ENCODE measurements around the gene SCGB1D1. TPM values are rescaled to one million over a fixed set of nuclear protein-coding genes. Genes with fewer than 3 reads are reported as not detected.

The SCGB1D1 gene
- total and polyA plus RNA-seq, 8 donors: not detected

DNA sequence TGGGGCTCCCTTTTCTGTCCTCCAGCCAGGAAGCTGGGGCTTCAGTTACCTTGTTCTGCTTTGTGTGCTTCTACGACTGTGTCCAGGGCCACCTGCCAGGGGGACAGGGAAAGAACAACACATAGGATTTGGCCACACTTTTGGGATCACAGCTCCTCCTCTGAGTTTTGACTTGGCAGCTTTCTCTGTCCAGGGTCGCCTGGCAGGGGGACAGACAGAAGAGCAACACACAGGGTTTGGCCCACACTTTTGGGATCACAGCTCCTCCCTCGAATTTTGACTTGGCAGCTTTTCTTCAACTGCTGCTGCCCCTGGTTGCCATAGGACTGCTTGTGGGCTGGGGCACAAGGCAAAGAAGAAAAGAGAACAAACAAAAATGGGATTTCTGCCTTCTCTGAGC is 47.1 kb upstream of the SCGB1D1 start:
- intact Hi-C loops (cut with DNase I): no loop called here
- ATAC-seq (no peak), DNase-seq (peak in 2 of 4 donors; percentile 21 to 86)
- Histone ChIP-seq H3K4me1 (no peaks in the 10 kb centered on the region), H3K27ac (no peak overlapping the region), H3K36me3 (peaks cover 0 to 96% of the 10 kb centered on the region in 2 donors), H3K27me3 (no peaks in the 10 kb centered on the region), H3K4me3 (no peak overlapping the region), H3K9me3 (no peaks in the 10 kb centered on the region)
- TF ChIP-seq CTCF (IDR thresholded peaks at IDR 0.05): no peak

GRCh38 chr11:62143727-62144126 is 46.3 kb upstream of the SCGB1D1 start:
- no peak for TF ChIP-seq CTCF (IDR thresholded peaks at IDR 0.05)
- intact Hi-C loops (cut with DNase I): no loop called here
- Histone ChIP-seq H3K27me3 (no peaks in the 10 kb centered on the region), H3K27ac (no peak overlapping the region), H3K9me3 (no peaks in the 10 kb centered on the region), H3K4me1 (no peaks in the 10 kb centered on the region), H3K4me3 (no peak overlapping the region), H3K36me3 (peaks cover 0 to 96% of the 10 kb centered on the region in 2 donors)
- DNase-seq: no peak
- no peak for ATAC-seq

DNA sequence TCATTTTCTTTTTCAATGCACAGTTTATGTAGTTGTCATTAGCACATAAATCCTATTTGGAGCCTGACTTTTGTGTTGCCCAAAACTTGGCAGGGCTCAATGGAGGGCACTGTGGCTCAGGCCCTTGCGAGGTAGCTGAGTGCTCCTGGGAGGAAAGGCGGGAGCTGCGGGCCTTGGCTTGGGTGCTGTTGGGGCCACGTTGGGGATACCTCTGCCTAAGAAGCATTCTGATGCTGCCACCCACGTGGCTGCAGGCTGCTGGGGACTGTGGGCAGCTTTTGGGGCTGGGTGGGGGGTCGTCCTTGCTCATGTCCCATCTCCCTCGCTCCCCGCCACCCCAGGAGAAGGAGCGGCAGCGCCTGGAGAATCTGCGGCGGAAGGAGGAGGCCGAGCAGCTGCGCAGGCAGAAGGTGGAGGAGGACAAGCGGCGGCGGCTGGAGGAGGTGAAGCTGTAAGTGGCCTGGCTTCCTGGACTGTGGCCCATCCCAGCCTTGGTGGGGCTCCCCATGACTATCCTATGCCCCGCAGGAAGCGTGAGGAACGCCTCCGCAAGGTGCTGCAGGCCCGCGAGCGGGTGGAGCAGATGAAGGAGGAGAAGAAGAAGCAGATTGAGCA is 45.3 kb upstream of the SCGB1D1 start:
- H3K27ac ChIP-seq: no peak overlapping the region
- no peaks in the 10 kb centered on the region for H3K27me3 ChIP-seq
- H3K36me3 ChIP-seq: peaks cover 0 to 96% of the 10 kb centered on the region in 2 donors
- no peaks in the 10 kb centered on the region for H3K4me1 ChIP-seq
- intact Hi-C loops (cut with DNase I): no loop called here
- H3K9me3 ChIP-seq: no peaks in the 10 kb centered on the region
- TF ChIP-seq CTCF (IDR thresholded peaks at IDR 0.05): no peak
- no peak overlapping the region for H3K4me3 ChIP-seq
- DNase-seq (peak in 1 of 4 donors; percentile 74), ATAC-seq (no peak)

DNA sequence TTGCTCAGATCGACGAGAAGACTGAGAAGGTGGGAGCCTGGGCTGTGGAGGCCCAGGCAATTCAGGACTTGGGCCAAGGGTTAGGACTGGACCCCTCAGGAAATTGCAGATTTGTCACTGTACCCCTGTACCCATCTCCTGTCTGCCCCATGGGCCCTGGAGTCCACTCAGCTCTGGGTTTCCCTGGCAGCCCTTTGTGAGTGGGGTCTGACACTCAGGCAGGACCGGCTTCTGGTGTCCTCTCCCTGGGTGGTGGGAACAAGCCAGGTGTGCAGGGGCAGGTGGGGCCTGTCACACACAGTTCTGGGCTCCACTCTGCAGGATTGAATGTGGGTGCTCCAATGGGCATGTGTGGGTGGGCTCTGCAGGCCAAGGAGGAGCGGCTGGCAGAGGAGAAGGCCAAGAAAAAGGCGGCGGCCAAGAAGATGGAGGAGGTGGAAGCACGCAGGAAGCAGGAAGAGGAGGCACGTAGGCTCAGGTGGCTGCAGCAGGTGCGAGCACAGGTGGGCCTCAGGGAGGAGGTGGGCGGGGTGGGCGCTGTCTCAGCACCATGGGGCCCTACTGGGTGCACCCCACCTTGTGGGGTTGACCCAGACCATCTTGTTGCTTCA is 44.6 kb upstream of the SCGB1D1 start:
- intact Hi-C loops (cut with DNase I): no loop called here

More for the DNA sequence above, 44.6 kb upstream of the SCGB1D1 start:
- H3K9me3 ChIP-seq: no peaks in the 10 kb centered on the region
- no peak for TF ChIP-seq CTCF (IDR thresholded peaks at IDR 0.05)
- no peak overlapping the region for H3K27ac ChIP-seq
- DNase-seq: no peak
- no peak for ATAC-seq
- no peak overlapping the region for H3K4me3 ChIP-seq
- H3K4me1 ChIP-seq: no peaks in the 10 kb centered on the region
- H3K27me3 ChIP-seq: no peaks in the 10 kb centered on the region
- H3K36me3 ChIP-seq: peaks cover 0 to 96% of the 10 kb centered on the region in 2 donors
